ENCODE data around the gene AVEN. TPM values are rescaled to one million over a fixed set of nuclear protein-coding genes. Genes with fewer than 3 reads are reported as not detected.

AVEN gene
- total and polyA plus RNA-seq, 2 of the 4 experiments (the other 2 are of a cell fraction) = 9.1 to 17.6 TPM

GRCh38 chr15:34084086-34084485, 45.1 kb upstream of the AVEN start:
- Histone ChIP-seq H3K27ac (ENCODE audit: insufficient read depth, low read length) (no peak overlapping the region), H3K79me1 (ENCODE audit: low read depth in 1 of 2, low read length in 2 of 2) (peaks cover 0 to 3% of the 10 kb centered on the region in 2 experiments; a peak in 2 of 4 replicates), H3K18ac (ENCODE audit: low read depth, low read length) (no peak overlapping the region), H4K20me1 (ENCODE audit: insufficient read depth, low read length) (no peaks in the 10 kb centered on the region), H2AFZ (replicated peaks; ENCODE audit: low read length, poor library complexity) (no peak overlapping the region), H3K9me3 (ENCODE audit: control insufficient read depth, insufficient read depth, low read length) (no peaks in the 10 kb centered on the region), H3K4me2 (ENCODE audit: low read depth, low read length) (no peak overlapping the region), H3K56ac (ENCODE audit: extremely low read depth, insufficient read depth, low read length) (no peak overlapping the region), H3K4me1 (ENCODE audit: control insufficient read depth, insufficient read depth, low read length) (peaks cover 2% of the 10 kb centered on the region; the same call in 1 of the 2 replicates), H4K91ac (ENCODE audit: insufficient read depth, low read depth, low read length) (no peak overlapping the region), H4K5ac (ENCODE audit: low read depth, low read length) (no peak overlapping the region), H2BK15ac (ENCODE audit: low read depth, low read length) (no peak overlapping the region), H2AK9ac (replicated peaks; ENCODE audit: low read depth, low read length, poor library complexity) (no peak overlapping the region), H3K4me3 (ENCODE audit: insufficient read depth, low read depth, low read length) (no peak overlapping the region), H3K23ac (ENCODE audit: low read depth, low read length) (no peak overlapping the region), H2BK5ac (ENCODE audit: low read depth, low read length, poor library complexity, severe bottlenecking) (peak overlapping the region; percentile 43), H3K9ac (ENCODE audit: low read depth, low read length) (no peak overlapping the region), H3K4ac (ENCODE audit: low read depth, low read length) (no peak overlapping the region), H2AK5ac (ENCODE audit: low read depth, low read length) (no peak overlapping the region), H3K14ac (replicated peaks; ENCODE audit: low read depth, low read length) (no peak overlapping the region), H3K36me3 (ENCODE audit: control insufficient read depth, insufficient read depth, low read length) (peaks cover 7% of the 10 kb centered on the region), H2BK120ac (ENCODE audit: low read depth, low read length) (no peak overlapping the region), H3K9me1 (ENCODE audit: insufficient read depth, low read length) (0 out of 2 replicates have a peak, but pooled peaks cover 3% of the 10 kb centered on the region), H2BK20ac (ENCODE audit: low read depth, low read length) (no peak overlapping the region), H3K27me3 (ENCODE audit: control insufficient read depth, insufficient read depth, low read length) (no peaks in the 10 kb centered on the region), H4K8ac (ENCODE audit: low read depth in 2 of 2, low read length in 2 of 2) (no peak overlapping the region)
- intact Hi-C loops (cut with micrococcal nuclease) = no loop called here
- dilution Hi-C loops (cut with HindIII; ENCODE audit: low sequenced_read_pairs, unreplicated experiment) = no loop called here
- ChIA-PET CTCF (no interaction called here), POLR2A (ENCODE audit: unreplicated experiment) (no interaction called here)
- peak; percentile 72 for ATAC-seq (ENCODE audit: low read depth)
- 27% methylated on average over 3 of the region's 7 CpGs; no CpG with 5 or more reads in 1 of the 2 experiments for WGBS, 2 experiments (ENCODE audit: extremely low coverage in 2 of 2, insufficient read length in 1 of 2)
- peak; percentile 84 for DNase-seq
- in situ Hi-C loops (cut with MboI; ENCODE audit: low sequenced_read_pairs) = no loop called here
- TF ChIP-seq MAZ (IDR thresholded peaks at IDR 0.05; ENCODE audit: borderline replicate concordance, low read depth, low read length) (no peak), NFE2L2 (IDR thresholded peaks at IDR 0.05; ENCODE audit: low read depth, low read length) (no peak), FOS (IDR thresholded peaks at IDR 0.05; ENCODE audit: low read depth, low read length) (peak; percentile 44; the same call in 1 of the 2 replicates), CEBPB (IDR thresholded peaks at IDR 0.05; ENCODE audit: low read depth, low read length) (peak; percentile 84), POLR2A (IDR thresholded peaks at IDR 0.05; ENCODE audit: low read depth, low read length) (no peak), RAD21 (IDR thresholded peaks at IDR 0.05; ENCODE audit: low read length) (no peak)
- no TSS peak for BruUV-seq (replicated peaks)

All from IMR-90 (cell line).